Osteoblast (primary cell): ENCODE data around the gene FRMD5. TPM values are rescaled to one million over a fixed set of nuclear protein-coding genes. Genes with fewer than 3 reads are reported as not detected.
A peak's percentile ranks its signal among the peaks of the same experiment; 100 is the strongest.

Experiments used
- DNase-seq: peaks from one replicate; pipeline ENCODE4 v3.0.0; 2011; ENCODE audit warnings: low spot score, mixed read lengths; ENCODE audit not compliant: insufficient read length; ENCODE audit errors: missing footprints
- H2AFZ ChIP-seq: 2 replicates; pipeline ENCODE4 v1.6.0; 2011; ENCODE audit warnings: mild to moderate bottlenecking, low read length
- H3K27ac ChIP-seq: 2 replicates; pipeline ENCODE4 v1.5.1; 2011; ENCODE audit warnings: mild to moderate bottlenecking, low read depth, low read length, moderate library complexity
- H3K27me3 ChIP-seq: 2 replicates; pipeline ENCODE4 v1.6.0; 2012; ENCODE audit warnings: mild to moderate bottlenecking, control low read depth, inconsistent platforms, low read length, moderate library complexity; ENCODE audit not compliant: insufficient read depth
- H3K36me3 ChIP-seq: 2 replicates; pipeline ENCODE4 v1.5.1; 2011; ENCODE audit warnings: mild to moderate bottlenecking, low read length, control low read depth, moderate library complexity; ENCODE audit not compliant: insufficient read depth
- H3K4me1 ChIP-seq: 2 replicates; pipeline ENCODE4 v1.5.1; 2011; ENCODE audit warnings: mild to moderate bottlenecking, low read length, control low read depth, moderate library complexity; ENCODE audit not compliant: insufficient read depth
- H3K4me2 ChIP-seq: 2 replicates; pipeline ENCODE4 v1.6.0; 2011; ENCODE audit warnings: mild to moderate bottlenecking, low read length; ENCODE audit not compliant: insufficient read depth
- H3K4me3 ChIP-seq: fragments of 200-600 bp; sonication (generic); 3 replicates; pipeline ENCODE4 v1.5.1; 2012; ENCODE audit warnings: mild to moderate bottlenecking, low read length, inconsistent platforms; ENCODE audit not compliant: insufficient read depth
- H3K79me2 ChIP-seq: 2 replicates; pipeline ENCODE4 v1.6.0; 2012; ENCODE audit warnings: mild to moderate bottlenecking, low read length, control low read depth, inconsistent platforms; ENCODE audit not compliant: insufficient read depth
- H3K9me3 ChIP-seq: 2 replicates; pipeline ENCODE4 v1.5.1; 2011; ENCODE audit warnings: low read depth, low read length, control low read depth
- H4K20me1 ChIP-seq: 2 replicates; pipeline ENCODE4 v1.6.0; 2012; ENCODE audit warnings: mild to moderate bottlenecking, low read length, control low read depth; ENCODE audit not compliant: insufficient read depth
- CTCF ChIP-seq: IDR thresholded peaks from 2 replicates; pipeline ENCODE4 v1.5.1; 2011; ENCODE audit warnings: mild to moderate bottlenecking, low read depth, low read length, moderate library complexity; ENCODE audit errors: extremely low read depth
- total RNA-seq: library from RNA; depleted of rRNA; stranded (reverse); fragments of >200 nt; gene quantifications from 2 replicates; pipeline ENCODE4 v1.2.3, GENCODE V29; 2012

FRMD5 gene
- total RNA-seq, 1 donor, result 3.3 TPM

- H3K4me2 ChIP-seq, result no peak overlapping the region
- H3K36me3 ChIP-seq, result no peaks in the 10 kb centered on the region
- H3K4me3 ChIP-seq, result no peak overlapping the region
- no peaks in the 10 kb centered on the region for H4K20me1 ChIP-seq
- H3K9me3 ChIP-seq, result no peaks in the 10 kb centered on the region
- no peak for DNase-seq
- H3K27me3 ChIP-seq, result no peaks in the 10 kb centered on the region
- no peak overlapping the region for H3K27ac ChIP-seq
- H3K79me2 ChIP-seq, result no peaks in the 10 kb centered on the region
- H2AFZ ChIP-seq, result no peak overlapping the region
- no peaks in the 10 kb centered on the region for H3K4me1 ChIP-seq
- TF ChIP-seq CTCF, result no peak
Observed at GRCh38 chr15:44018151-44018550, 176.9 kb downstream of the FRMD5 start.

GRCh38 chr15:44015545-44016305 is 179.3 kb downstream of the FRMD5 start:
- H3K9me3 ChIP-seq, result no peaks in the 10 kb centered on the region
- no peak for DNase-seq
- TF ChIP-seq CTCF, result no peak

GRCh38 chr15:44011238-44011854 is 183.7 kb downstream of the FRMD5 start:
- TF ChIP-seq CTCF, result no peak
- no peak for DNase-seq
- Histone ChIP-seq H4K20me1 (no peaks in the 10 kb centered on the region), H3K4me3 (no peak overlapping the region), H3K9me3 (no peaks in the 10 kb centered on the region), H3K4me2 (no peak overlapping the region), H3K36me3 (no peaks in the 10 kb centered on the region), H3K4me1 (peaks cover 20% of the 10 kb centered on the region), H2AFZ (no peak overlapping the region), H3K27ac (no peak overlapping the region), H3K27me3 (peaks cover 4% of the 10 kb centered on the region), H3K79me2 (peaks cover 3% of the 10 kb centered on the region)

More at GRCh38 chr15:44015545-44016305, 179.3 kb downstream of the FRMD5 start:
- Histone ChIP-seq H3K79me2 (peaks cover 3% of the 10 kb centered on the region), H3K27ac (no peak overlapping the region), H3K36me3 (no peaks in the 10 kb centered on the region), H3K4me2 (no peak overlapping the region), H2AFZ (no peak overlapping the region), H4K20me1 (no peaks in the 10 kb centered on the region), H3K4me1 (no peaks in the 10 kb centered on the region), H3K4me3 (no peak overlapping the region), H3K27me3 (peaks cover 4% of the 10 kb centered on the region)

GRCh38 chr15:44010089-44010488 is 185.0 kb downstream of the FRMD5 start:
- no peak overlapping the region for H3K27ac ChIP-seq
- H3K79me2 ChIP-seq, result peaks cover 8% of the 10 kb centered on the region
- TF ChIP-seq CTCF, result no peak
- H3K4me1 ChIP-seq, result peaks cover 20% of the 10 kb centered on the region
- H3K27me3 ChIP-seq, result peaks cover 4% of the 10 kb centered on the region
- H3K36me3 ChIP-seq, result no peaks in the 10 kb centered on the region
- peak overlapping the region; percentile 39 for H3K4me2 ChIP-seq
- H3K9me3 ChIP-seq, result no peaks in the 10 kb centered on the region
- no peak overlapping the region for H2AFZ ChIP-seq
- peak; percentile 73 for DNase-seq
- H4K20me1 ChIP-seq, result no peaks in the 10 kb centered on the region
- no peak overlapping the region for H3K4me3 ChIP-seq
